Activated CD4-positive, alpha-beta T cell treated with anti-CD3 and anti-CD28 coated beads, Interleukin-10, Interleukin-2, amounts not matched to agents 100 ng/mL and 50 ng/mL, durations not matched to agents 16 hours and 8 hours (primary cell): ENCODE data around the gene SNRK.
A peak's percentile ranks its signal among the peaks of the same experiment; 100 is the strongest.

Experiments
- DNase-seq: peaks from one replicate; pipeline ENCODE4 v3.0.0-alpha.2; 2020

The SNRK gene

DNA sequence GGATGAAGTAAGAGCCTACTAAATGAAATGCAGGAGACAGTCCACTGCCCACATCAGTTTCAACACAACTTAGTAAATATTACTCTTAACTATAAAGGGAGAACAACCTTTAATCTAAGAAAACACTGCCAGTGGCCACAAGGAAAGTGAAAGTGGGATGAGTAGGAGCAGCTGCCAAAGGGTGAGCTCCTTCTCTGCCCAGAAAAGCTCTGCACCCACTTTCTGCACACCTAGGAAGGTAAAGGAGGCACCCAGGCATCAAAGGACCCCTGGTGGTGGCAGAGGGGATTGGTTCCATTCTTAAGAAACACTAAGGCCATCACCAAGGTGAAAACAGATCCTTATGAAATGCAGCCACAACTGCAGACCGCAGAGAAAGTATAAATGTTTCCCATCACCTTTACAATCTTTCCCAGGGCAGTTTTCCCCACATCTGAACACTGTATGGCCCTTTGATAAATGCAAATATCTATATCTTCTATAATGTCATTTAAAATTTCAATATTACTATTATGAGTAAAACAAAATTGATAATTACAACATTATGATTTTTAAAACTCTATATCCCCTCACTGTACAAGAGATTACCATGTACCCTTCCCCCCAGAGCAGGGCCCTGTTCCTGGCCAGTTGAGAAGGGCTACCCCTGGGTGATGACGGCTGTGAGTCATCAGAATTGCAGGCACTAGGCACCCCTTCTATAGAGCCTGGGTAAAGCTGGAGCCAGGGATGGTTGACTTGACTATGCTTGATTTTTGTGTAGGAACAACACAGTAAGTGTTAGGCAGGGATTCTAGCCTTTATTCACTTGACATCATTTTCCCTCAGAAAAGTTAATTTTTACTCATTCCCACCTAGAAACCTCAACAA lies 92.0 kb downstream of the SNRK start:
- peak; percentile 66 for DNase-seq

DNA sequence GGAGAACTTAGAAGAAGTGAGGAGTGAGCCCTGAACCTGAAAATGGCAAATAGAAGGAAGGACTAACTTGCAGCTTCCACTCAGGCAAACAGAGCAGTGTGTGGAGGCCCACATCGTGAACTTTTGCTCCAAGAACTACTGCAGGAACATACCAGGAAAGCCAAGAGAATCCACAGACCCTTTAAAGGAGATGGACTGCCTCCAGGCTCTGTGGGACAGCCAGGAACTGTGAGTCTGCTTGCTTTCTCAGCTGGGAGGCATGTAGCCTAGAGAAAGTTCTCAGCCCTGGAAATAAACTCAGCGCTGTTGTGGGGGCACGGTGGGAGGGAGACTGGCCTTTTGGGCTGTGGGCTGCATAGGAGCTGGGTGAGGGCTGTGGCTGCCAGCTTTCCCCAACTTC lies 93.0 kb downstream of the SNRK start:
- DNase-seq = no peak

DNA sequence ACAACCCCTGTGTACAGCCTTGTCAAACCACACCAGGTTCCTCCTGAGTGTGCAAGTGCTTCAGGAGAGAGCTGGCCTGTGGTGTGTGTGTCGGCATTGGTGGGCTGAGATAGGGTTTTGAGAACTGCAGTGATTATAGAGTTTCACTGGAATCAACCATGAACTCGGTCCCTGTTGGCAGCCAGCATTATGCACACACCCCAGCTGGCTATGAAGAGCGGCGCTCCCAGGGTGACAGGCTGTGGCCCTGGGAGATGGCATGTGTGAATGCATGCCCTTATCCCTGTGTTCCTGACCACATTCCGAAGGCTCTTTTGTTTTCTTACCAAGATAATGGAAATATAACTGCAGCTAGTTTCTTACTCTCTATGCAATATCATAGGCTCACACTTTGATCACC lies 101.8 kb downstream of the SNRK start:
- DNase-seq = no peak

DNA sequence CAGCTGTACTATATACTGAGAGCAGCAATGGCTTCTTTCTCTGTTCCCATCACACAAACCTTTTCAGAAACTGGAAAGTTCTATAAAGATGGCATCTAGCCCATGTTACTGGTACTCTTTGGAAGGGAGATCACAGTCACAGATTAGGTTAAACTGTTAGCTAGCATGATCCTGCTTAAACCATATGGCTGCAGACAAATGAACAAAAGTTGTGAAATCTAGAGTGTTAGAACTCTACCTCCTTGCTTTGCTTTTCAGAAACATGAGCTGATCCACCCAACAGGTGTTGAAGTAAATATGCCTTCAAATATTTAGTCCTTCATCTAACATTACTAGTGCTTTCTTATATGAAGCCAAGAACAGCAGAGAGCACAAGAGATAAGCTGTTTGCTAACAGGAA lies 102.6 kb downstream of the SNRK start:
- no peak for DNase-seq

DNA sequence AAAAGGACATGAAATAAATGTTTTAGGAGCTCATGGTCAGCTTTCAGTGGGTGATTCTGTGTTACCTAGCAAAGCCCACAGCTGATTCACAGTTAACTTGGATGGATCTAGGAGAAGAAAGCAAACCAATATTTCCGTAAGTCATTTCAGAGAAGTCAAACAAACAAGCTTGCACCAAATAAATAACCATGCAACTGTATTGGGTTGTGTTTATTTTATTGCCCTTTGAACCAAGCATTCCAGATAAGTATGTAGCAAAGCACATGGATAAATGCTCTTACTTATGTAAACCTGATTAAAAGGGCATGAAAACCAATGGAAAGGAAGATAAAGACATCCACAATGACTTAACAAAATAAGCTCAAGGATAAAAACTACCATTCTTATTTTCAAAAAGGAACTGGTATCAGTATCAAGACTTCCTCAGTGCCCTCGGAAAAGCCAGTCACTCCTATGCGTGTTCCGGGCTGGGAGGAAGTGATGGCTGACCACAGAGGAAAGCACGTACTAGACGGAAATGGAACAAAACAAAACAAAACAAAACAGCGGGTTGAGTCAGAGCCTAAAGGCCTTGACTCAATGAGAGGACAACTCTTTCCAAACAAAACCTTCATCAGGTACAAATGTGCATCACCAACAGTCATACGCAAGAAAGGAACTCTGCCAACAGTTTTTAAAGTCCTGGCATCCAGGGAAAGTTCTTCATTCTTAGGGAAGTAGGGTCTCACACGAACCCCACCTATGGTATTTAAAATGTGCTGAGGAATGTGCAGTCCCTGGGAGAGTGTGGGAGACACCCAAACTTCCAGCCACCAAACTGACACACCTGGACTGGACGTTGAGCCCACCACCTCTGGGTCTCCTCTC lies 103.3 kb downstream of the SNRK start:
- DNase-seq = peak; percentile 91

DNA sequence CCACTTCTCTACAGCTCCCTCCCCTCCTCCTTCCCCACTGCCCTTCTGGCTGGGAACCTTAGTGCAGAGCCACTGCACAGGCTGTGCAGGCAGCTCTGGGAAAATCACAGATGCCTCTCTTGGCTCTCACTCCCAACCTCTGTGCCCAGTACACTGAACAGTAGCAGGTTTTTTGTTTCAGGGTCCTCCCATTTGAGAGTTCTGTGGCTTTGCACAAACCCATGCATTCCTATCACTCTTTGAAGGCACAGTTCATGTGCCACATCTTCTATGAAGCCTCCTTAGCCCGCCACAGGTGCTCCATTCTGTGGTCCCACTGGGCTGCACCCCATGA lies 103.9 kb downstream of the SNRK start:
- DNase-seq = no peak

DNA sequence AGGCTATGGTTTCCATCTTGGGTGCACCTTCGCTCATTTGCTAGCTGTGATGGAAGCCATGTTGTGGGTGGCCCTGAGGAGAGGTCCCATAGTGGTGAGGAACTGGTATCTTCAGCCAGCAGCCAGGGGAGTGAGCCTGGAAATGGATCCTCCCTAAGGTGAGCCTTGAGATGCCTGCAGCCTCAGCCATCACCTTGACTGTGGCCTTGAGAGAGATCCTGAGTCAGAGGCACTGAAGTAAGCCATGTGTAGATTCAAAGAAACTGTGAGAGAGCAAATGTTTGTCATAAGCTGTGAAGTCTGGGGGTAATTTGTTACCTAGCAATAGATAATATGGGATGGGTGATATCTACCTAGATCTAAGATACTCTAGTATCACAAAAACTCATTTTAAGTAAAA lies 105.3 kb downstream of the SNRK start:
- no peak for DNase-seq

DNA sequence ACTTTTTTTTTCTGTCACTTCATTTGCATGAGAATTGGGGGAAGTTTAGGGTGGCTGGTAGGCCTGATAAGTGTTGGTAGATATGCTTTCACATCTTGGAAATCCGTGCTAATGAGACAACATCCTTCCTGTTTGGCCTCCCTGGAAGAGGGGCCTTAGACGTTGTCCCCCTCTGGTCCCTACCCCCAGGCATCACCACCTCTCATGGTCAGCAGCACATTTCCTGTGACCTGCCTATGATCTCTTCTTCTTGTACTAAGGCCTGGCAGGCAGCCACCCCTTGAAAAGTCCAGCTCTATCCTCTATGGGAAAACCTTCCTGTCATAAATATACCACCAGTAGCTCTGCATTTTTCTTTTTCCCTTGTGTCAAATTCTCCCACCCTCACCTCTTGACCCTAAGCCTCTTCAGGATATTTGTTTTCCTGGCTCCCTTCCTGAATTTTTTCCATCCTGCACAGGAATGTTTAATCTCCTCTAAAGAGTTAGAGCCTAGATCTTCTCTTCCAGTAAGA lies 107.8 kb downstream of the SNRK start:
- no peak for DNase-seq

DNA sequence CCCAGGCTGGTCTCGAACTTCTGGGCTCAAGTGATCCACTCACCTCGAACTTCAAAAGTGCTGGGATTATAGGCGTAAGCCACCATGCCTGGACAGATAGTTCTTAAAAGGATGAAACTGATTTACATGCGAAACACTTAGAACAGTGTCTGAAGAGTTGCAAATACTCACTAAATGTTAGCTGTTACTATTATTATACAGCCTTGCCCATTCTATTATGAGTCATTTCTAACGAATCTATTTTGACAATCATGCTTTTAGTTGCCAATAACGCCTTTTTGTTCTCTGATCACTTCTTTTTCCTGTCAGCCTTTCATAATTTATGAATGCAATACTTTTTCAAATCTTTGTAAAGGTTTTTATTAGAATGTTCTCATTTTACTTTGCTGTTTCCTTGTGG lies 112.7 kb downstream of the SNRK start:
- DNase-seq = no peak

DNA sequence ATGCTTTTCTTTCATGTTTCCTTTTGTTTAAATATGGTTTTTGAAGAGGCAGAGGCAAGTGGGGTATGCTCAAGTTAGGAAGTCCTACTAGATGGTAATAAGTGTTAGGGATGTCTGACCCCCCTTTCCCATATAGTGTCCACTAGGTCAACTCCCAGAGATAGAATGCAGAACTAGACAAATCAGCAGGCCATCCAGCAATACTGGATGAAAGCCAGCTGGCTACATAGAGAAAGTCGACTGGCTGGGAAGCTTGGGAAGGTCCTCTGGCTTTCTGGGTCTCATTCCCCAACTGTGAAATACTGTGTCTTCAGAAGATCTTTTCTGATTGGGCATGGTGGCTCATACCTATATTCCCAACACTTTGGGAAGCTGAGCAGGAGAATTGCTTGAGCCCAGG lies 113.8 kb downstream of the SNRK start:
- no peak for DNase-seq
